ENCODE measurements around the gene ROPN1B. TPM values are rescaled to one million over a fixed set of nuclear protein-coding genes. Genes with fewer than 3 reads are reported as not detected.
"Not testable (repeated sequence)": the region's sequence is repeated elsewhere in the genome, so short reads cannot be mapped to it uniquely, and the experiment has no call there.

Gene ROPN1B
- not detected in 2 replicates for total RNA-seq

GRCh38 chr3:125968701-125969592, at the start of gene ROPN1B:
TSS of gene ROPN1B (plus strand) at chr3:125969178. CDS start at chr3:125972055, 2,877 bp downstream.
- H3K27ac Mint-ChIP-seq; H3K36me3 Mint-ChIP-seq (ENCODE audit: low read depth); H3K9me3 Mint-ChIP-seq; intact Hi-C loops (cut with micrococcal nuclease); DNase-seq (ENCODE audit: low spot score); H3K4me1 Mint-ChIP-seq (ENCODE audit: low read depth): not testable (repeated sequence)
- peaks cover 22% of the 10 kb centered on the region for H3K27me3 Mint-ChIP-seq (ENCODE audit: low read depth)
- H3K4me3 Mint-ChIP-seq (ENCODE audit: low read depth): peak within 1 kb of the TSS; percentile 43

- H3K4me1 Mint-ChIP-seq (ENCODE audit: low read depth): peaks cover 15% of the 10 kb centered on the region
- intact Hi-C loops (cut with micrococcal nuclease); H3K9me3 Mint-ChIP-seq; H3K27ac Mint-ChIP-seq; H3K36me3 Mint-ChIP-seq (ENCODE audit: low read depth); H3K27me3 Mint-ChIP-seq (ENCODE audit: low read depth); DNase-seq (ENCODE audit: low spot score); H3K4me3 Mint-ChIP-seq (ENCODE audit: low read depth): not testable (repeated sequence)
Measured at GRCh38 chr3:125920191-125920590, 48.8 kb upstream of the ROPN1B start.

DNA sequence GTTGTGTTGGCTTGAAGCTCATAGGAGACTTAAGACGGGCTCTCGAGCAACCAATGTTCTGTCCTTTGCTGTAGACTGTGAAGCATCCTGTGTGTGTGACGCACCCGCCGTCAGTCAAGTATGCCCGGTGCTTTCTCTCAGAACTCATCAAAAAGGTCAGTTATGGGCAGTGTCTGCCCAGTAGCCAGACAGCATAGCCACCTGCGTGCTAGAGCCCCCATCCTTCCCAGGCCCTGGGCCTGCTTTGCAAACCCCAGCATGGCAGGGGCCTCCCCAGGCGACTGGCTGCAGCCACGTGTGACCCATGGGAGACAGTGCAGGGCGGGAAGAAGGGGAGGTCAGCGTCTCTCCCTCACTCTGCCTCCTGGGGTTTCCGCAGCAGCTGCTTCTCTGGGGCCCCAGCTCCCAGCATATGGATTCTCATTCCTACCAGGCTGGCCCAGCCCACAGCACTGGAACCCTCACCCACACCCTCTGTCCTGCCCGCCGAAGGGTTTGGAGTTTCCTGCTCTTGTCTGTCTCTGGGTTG, 48.2 kb upstream of the ROPN1B start:
- H3K9me3 Mint-ChIP-seq; H3K27ac Mint-ChIP-seq; intact Hi-C loops (cut with micrococcal nuclease); H3K27me3 Mint-ChIP-seq (ENCODE audit: low read depth); H3K36me3 Mint-ChIP-seq (ENCODE audit: low read depth); H3K4me3 Mint-ChIP-seq (ENCODE audit: low read depth); DNase-seq (ENCODE audit: low spot score): not testable (repeated sequence)
- peaks cover 15% of the 10 kb centered on the region for H3K4me1 Mint-ChIP-seq (ENCODE audit: low read depth)

DNA sequence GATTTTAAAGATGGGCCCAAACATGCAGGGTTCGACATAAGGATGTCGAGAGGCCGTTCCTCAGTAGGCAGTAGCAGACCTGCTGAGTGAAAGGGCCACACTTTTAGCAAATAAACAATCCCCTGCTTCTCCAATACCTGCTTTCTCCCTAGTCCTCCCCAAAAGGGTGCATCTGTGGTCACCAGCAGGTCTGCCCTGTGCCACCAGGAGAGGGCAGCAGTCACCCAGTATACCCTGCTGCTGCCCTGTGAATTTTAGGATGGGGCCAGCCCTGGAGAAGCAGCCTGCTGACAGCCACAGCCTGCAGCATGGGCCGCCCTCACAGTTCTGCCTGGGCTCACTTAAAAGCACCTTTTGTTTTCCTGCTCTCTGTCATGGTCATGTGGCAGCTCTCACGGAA, 47.3 kb upstream of the ROPN1B start:
- H3K4me3 Mint-ChIP-seq (ENCODE audit: low read depth); intact Hi-C loops (cut with micrococcal nuclease); H3K27me3 Mint-ChIP-seq (ENCODE audit: low read depth); H3K36me3 Mint-ChIP-seq (ENCODE audit: low read depth); H3K9me3 Mint-ChIP-seq; H3K27ac Mint-ChIP-seq: not testable (repeated sequence)
- peak; percentile 37 for DNase-seq (ENCODE audit: low spot score)
- peaks cover 15% of the 10 kb centered on the region for H3K4me1 Mint-ChIP-seq (ENCODE audit: low read depth)

DNA sequence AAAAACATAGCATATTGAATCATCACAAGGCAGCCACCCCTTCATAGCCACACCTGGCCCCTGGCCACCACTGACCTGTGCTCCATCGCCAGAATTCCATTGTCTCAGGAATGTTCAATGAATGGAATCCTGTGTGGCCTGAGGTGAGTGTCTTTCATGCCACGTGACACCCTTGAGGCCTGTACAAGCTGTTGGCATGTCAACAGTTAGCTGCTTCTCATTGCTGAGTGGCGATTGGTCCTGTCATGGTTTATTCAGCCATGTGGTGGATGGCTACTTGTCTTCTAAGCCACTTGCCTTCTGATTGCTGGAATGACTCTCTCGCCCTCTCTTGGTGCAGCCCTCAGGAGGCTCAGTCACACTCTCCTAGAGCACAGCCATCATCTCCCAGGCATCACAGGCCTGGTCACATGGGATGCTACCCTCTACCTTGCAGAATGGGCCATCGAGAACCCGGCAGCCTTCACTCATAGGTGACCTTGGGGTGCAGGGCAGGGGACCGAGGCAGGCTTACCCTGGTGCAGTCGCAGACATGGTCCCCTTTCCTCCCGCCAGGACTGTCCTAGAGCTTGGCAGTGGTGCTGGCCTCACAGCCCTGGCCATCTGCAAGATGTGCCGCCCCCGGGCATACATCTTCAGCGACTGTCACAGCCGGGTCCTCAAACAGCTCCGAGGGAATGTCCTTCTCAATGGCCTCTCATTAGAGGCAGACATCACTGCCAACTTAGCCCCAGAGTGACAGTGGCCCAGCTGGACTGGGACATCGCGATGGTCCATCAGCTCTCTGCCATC, 45.5 kb upstream of the ROPN1B start:
- H3K4me3 Mint-ChIP-seq (ENCODE audit: low read depth); H3K9me3 Mint-ChIP-seq; H3K27me3 Mint-ChIP-seq (ENCODE audit: low read depth); intact Hi-C loops (cut with micrococcal nuclease); H3K27ac Mint-ChIP-seq; H3K4me1 Mint-ChIP-seq (ENCODE audit: low read depth); H3K36me3 Mint-ChIP-seq (ENCODE audit: low read depth); DNase-seq (ENCODE audit: low spot score): not testable (repeated sequence)

DNA sequence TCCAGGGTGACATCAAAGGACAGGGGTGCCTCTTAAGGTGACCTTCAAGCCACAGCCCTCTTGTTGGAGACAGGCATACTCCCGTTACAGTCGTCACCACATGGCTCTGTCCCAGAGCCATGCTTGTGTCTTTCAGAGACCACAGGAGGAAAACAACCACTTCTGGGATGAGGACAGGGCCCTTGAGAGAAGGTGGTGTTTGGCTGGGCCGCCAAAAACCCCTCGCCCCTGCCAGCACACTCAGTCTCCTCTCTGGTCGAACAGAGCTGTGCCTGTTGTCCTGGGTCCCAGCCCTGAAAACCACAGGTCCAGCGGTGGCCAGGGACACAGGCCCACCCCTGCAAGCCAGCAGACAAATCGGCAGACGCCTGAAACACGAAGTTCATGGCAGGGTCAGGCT, 44.7 kb upstream of the ROPN1B start:
- H3K9me3 Mint-ChIP-seq; H3K36me3 Mint-ChIP-seq (ENCODE audit: low read depth); intact Hi-C loops (cut with micrococcal nuclease): not testable (repeated sequence)

DNA sequence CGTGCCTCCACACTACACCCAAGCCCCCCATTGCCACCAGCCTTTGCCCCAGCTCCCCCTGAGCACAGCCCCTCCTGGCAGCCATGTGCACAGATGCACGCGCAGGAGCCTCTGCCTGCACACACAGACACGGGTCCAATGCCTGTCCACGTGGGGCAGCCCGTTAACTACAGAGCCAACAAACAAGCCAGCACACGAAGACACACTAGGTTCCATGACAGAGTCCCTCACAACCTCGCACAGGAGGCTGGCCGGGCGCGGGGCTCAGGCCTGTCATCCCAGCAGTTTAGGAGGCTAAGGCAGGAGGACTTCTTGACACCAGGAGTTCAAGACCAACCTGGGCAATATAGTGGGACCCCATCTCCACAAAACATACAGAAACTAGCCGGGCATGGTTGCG, 43.3 kb upstream of the ROPN1B start:
- H3K36me3 Mint-ChIP-seq (ENCODE audit: low read depth); H3K4me3 Mint-ChIP-seq (ENCODE audit: low read depth); intact Hi-C loops (cut with micrococcal nuclease); H3K4me1 Mint-ChIP-seq (ENCODE audit: low read depth); DNase-seq (ENCODE audit: low spot score); H3K27ac Mint-ChIP-seq; H3K27me3 Mint-ChIP-seq (ENCODE audit: low read depth); H3K9me3 Mint-ChIP-seq: not testable (repeated sequence)

More for the DNA sequence above, 44.7 kb upstream of the ROPN1B start:
- H3K4me3 Mint-ChIP-seq (ENCODE audit: low read depth); DNase-seq (ENCODE audit: low spot score); H3K27me3 Mint-ChIP-seq (ENCODE audit: low read depth); H3K4me1 Mint-ChIP-seq (ENCODE audit: low read depth); H3K27ac Mint-ChIP-seq: not testable (repeated sequence)

GRCh38 chr3:125928771-125929545, 40.0 kb upstream of the ROPN1B start:
- intact Hi-C loops (cut with micrococcal nuclease); H3K27ac Mint-ChIP-seq; H3K4me3 Mint-ChIP-seq (ENCODE audit: low read depth); H3K36me3 Mint-ChIP-seq (ENCODE audit: low read depth); H3K27me3 Mint-ChIP-seq (ENCODE audit: low read depth); H3K9me3 Mint-ChIP-seq; H3K4me1 Mint-ChIP-seq (ENCODE audit: low read depth): not testable (repeated sequence)
- peak; percentile 57 for DNase-seq (ENCODE audit: low spot score)

DNA sequence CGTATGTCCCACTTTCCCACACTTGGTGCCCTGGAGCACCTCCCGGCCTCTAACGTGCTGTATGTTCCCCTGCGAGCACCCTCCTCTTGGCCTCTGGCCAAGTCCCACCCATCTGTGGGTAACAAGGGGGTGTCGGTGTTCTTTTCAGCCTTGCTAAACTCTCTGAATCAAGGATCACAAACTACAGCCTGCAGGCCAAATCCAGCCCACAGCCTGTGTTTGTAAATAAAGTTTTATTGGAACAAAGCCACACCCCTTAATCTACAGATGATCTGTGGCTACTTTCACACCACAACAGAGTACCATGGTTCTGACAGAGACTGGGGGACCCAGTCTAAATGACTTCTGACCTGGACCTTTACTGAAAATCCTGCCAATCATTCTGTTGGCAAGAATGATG, 39.2 kb upstream of the ROPN1B start:
- DNase-seq (ENCODE audit: low spot score); H3K27ac Mint-ChIP-seq; H3K4me3 Mint-ChIP-seq (ENCODE audit: low read depth); H3K27me3 Mint-ChIP-seq (ENCODE audit: low read depth); H3K4me1 Mint-ChIP-seq (ENCODE audit: low read depth); H3K9me3 Mint-ChIP-seq; H3K36me3 Mint-ChIP-seq (ENCODE audit: low read depth); intact Hi-C loops (cut with micrococcal nuclease): not testable (repeated sequence)

DNA sequence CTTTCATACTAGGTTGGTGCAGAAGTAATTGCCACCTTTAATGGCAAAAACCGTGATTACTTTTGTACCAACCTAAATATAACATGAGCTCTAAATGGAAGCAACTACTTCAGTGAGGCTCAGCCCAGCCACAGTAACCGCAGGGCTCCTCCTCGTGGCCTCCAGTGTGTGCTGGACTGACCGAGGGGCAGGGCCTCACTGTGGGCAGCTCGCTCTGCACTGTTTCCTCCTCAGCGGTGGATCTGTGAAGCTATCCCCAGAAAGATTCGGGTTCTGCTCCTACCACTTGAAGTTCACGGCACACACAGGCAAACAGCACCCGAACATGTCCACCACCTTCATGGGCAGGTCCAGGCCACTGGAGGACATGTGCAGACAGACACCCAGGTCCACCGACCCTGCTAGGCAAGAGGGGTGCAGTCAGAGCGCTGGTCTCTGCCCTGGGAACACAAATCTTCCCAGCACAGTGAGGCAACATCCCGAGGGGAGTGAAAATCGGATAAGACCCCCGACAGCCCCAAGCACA, 37.6 kb upstream of the ROPN1B start:
- H3K4me1 Mint-ChIP-seq (ENCODE audit: low read depth); H3K27ac Mint-ChIP-seq; H3K4me3 Mint-ChIP-seq (ENCODE audit: low read depth); H3K36me3 Mint-ChIP-seq (ENCODE audit: low read depth); H3K9me3 Mint-ChIP-seq; DNase-seq (ENCODE audit: low spot score); H3K27me3 Mint-ChIP-seq (ENCODE audit: low read depth); intact Hi-C loops (cut with micrococcal nuclease): not testable (repeated sequence)

- H3K27ac Mint-ChIP-seq; H3K27me3 Mint-ChIP-seq (ENCODE audit: low read depth); H3K36me3 Mint-ChIP-seq (ENCODE audit: low read depth); intact Hi-C loops (cut with micrococcal nuclease); DNase-seq (ENCODE audit: low spot score); H3K4me3 Mint-ChIP-seq (ENCODE audit: low read depth); H3K9me3 Mint-ChIP-seq; H3K4me1 Mint-ChIP-seq (ENCODE audit: low read depth): not testable (repeated sequence)
Measured at GRCh38 chr3:125933397-125934173, 35.4 kb upstream of the ROPN1B start.

Data from activated T-helper 2 cell treated with anti-CD3 and anti-CD28 coated beads, Interferon-gamma antibody, Interleukin-2, Interleukin-4, amounts not matched to agents 10 μg/mL and 5 μg/mL and 100 μg/mL, durations not matched to agents 14 hours and 24 hours and 36 hours (primary cell).